ENCODE data around the gene PRDX1.
A peak's percentile ranks its signal among the peaks of the same experiment; 100 is the strongest.

Gene PRDX1

DNA sequence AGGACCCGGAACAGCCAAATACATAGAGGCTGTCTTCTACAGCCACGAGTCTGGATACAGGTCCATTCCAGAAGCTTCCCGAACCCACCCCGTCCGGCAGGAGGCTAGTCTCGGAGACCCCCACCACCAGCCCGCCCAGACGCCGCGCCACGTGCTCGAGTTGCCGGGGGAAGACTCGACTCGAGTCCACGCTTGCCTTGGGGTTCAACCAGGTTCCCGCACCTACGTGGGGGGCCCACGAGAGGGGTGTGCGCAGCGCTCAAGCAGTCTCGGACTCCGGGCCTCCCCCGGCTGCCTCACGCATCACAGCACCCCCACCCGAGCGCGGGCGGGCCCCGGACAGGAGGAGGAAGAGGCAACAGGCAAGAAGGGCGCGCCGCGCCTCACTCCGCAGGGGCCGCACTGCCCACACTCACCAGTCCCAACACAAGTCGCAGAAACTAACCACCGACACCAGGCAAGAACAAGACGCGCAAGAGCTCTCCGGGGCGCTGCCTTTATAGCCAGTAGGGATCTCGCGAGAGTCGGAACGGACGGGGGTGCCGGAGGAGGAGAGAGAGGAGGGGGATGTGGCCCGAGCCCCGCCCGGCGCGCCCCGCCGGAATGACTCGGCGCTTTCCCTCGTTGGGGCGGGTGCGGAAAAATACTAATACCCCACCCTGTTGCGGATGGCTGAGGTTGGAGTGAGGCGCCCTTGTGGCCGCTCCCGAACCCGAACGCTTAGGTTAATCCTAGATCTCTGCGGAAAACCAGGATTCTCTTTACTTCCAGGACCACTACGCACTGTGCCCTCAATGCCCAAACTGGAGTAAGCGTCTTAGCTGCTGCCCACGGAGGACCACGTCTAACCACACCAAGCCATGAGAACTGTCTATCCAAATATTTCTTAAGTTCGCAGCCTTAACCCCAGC lies at the start of gene PRDX1:
PRDX1 (minus strand) TSS at position 472 of the 911 bp plus-strand sequence. CDS start 2,841 bp downstream, outside the sequence.
- no peak for TF ChIP-seq BACH2 (CRISPR knock-in tag; IDR thresholded peaks at IDR 0.05; ENCODE audit: borderline replicate concordance)
- no peak for TF ChIP-seq RARB (CRISPR knock-in tag; IDR thresholded peaks at IDR 0.05)
- TF ChIP-seq ZNF565 (CRISPR knock-in tag; conservative IDR thresholded peaks at IDR 0.05; ENCODE audit: low read depth), result peak; percentile 80; the same call in 1 of the 2 replicates
- TF ChIP-seq ISL1 (CRISPR knock-in tag; IDR thresholded peaks at IDR 0.05), result no peak
- TF ChIP-seq, protein P1, sequence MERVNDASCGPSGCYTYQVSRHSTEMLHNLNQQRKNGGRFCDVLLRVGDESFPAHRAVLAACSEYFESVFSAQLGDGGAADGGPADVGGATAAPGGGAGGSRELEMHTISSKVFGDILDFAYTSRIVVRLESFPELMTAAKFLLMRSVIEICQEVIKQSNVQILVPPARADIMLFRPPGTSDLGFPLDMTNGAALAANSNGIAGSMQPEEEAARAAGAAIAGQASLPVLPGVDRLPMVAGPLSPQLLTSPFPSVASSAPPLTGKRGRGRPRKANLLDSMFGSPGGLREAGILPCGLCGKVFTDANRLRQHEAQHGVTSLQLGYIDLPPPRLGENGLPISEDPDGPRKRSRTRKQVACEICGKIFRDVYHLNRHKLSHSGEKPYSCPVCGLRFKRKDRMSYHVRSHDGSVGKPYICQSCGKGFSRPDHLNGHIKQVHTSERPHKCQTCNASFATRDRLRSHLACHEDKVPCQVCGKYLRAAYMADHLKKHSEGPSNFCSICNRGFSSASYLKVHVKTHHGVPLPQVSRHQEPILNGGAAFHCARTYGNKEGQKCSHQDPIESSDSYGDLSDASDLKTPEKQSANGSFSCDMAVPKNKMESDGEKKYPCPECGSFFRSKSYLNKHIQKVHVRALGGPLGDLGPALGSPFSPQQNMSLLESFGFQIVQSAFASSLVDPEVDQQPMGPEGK (CRISPR knock-in tag; IDR thresholded peaks at IDR 0.05; ENCODE audit: borderline replicate concordance), result peak; percentile 95; the same call in 1 of the 2 replicates
- no peak for TF ChIP-seq ZFP3 (CRISPR knock-in tag; IDR thresholded peaks at IDR 0.05)
- TF ChIP-seq SNAI2 (CRISPR knock-in tag; IDR thresholded peaks at IDR 0.05), result no peak
- TF ChIP-seq ESRRG (CRISPR knock-in tag; IDR thresholded peaks at IDR 0.05), result no peak
- no peak for TF ChIP-seq OSR1 (CRISPR knock-in tag; IDR thresholded peaks at IDR 0.05)
- no peak for TF ChIP-seq CSDC2 (CRISPR knock-in tag; IDR thresholded peaks at IDR 0.05)
- no peak for TF ChIP-seq TOX (CRISPR knock-in tag; IDR thresholded peaks at IDR 0.05; ENCODE audit: borderline replicate concordance)
- TF ChIP-seq, protein P2, sequence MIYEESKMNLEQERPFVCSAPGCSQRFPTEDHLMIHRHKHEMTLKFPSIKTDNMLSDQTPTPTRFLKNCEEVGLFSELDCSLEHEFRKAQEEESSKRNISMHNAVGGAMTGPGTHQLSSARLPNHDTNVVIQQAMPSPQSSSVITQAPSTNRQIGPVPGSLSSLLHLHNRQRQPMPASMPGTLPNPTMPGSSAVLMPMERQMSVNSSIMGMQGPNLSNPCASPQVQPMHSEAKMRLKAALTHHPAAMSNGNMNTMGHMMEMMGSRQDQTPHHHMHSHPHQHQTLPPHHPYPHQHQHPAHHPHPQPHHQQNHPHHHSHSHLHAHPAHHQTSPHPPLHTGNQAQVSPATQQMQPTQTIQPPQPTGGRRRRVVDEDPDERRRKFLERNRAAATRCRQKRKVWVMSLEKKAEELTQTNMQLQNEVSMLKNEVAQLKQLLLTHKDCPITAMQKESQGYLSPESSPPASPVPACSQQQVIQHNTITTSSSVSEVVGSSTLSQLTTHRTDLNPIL (CRISPR knock-in tag; IDR thresholded peaks at IDR 0.05; ENCODE audit: low read depth), result no peak
- TF ChIP-seq, protein P3, sequence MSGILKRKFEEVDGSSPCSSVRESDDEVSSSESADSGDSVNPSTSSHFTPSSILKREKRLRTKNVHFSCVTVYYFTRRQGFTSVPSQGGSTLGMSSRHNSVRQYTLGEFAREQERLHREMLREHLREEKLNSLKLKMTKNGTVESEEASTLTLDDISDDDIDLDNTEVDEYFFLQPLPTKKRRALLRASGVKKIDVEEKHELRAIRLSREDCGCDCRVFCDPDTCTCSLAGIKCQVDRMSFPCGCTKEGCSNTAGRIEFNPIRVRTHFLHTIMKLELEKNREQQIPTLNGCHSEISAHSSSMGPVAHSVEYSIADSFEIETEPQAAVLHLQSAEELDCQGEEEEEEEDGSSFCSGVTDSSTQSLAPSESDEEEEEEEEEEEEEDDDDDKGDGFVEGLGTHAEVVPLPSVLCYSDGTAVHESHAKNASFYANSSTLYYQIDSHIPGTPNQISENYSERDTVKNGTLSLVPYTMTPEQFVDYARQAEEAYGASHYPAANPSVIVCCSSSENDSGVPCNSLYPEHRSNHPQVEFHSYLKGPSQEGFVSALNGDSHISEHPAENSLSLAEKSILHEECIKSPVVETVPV (CRISPR knock-in tag; IDR thresholded peaks at IDR 0.05), result no peak
- peak; percentile 44; the same call in 1 of the 2 replicates for TF ChIP-seq ZFP30 (CRISPR knock-in tag; IDR thresholded peaks at IDR 0.05)
- TF ChIP-seq, protein P4, sequence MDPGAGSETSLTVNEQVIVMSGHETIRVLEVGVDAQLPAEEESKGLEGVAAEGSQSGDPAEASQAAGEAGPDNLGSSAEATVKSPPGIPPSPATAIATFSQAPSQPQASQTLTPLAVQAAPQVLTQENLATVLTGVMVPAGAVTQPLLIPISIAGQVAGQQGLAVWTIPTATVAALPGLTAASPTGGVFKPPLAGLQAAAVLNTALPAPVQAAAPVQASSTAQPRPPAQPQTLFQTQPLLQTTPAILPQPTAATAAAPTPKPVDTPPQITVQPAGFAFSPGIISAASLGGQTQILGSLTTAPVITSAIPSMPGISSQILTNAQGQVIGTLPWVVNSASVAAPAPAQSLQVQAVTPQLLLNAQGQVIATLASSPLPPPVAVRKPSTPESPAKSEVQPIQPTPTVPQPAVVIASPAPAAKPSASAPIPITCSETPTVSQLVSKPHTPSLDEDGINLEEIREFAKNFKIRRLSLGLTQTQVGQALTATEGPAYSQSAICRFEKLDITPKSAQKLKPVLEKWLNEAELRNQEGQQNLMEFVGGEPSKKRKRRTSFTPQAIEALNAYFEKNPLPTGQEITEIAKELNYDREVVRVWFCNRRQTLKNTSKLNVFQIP (CRISPR knock-in tag; IDR thresholded peaks at IDR 0.05; ENCODE audit: borderline replicate concordance, low read depth), result no peak
- no peak; the same call in 1 of the 2 replicates for TF ChIP-seq ZC3H10 (CRISPR knock-in tag; IDR thresholded peaks at IDR 0.05)
- TF ChIP-seq ZNF70 (CRISPR knock-in tag; IDR thresholded peaks at IDR 0.05), result no peak
- no peak for TF ChIP-seq GLIS3 (CRISPR knock-in tag; IDR thresholded peaks at IDR 0.05)
- TF ChIP-seq PPARA (CRISPR knock-in tag; IDR thresholded peaks at IDR 0.05; ENCODE audit: borderline replicate concordance), result no peak
- TF ChIP-seq ZNF8 (CRISPR knock-in tag; IDR thresholded peaks at IDR 0.05), result peak; percentile 13; the same call in 1 of the 2 replicates
- TF ChIP-seq, protein P5, sequence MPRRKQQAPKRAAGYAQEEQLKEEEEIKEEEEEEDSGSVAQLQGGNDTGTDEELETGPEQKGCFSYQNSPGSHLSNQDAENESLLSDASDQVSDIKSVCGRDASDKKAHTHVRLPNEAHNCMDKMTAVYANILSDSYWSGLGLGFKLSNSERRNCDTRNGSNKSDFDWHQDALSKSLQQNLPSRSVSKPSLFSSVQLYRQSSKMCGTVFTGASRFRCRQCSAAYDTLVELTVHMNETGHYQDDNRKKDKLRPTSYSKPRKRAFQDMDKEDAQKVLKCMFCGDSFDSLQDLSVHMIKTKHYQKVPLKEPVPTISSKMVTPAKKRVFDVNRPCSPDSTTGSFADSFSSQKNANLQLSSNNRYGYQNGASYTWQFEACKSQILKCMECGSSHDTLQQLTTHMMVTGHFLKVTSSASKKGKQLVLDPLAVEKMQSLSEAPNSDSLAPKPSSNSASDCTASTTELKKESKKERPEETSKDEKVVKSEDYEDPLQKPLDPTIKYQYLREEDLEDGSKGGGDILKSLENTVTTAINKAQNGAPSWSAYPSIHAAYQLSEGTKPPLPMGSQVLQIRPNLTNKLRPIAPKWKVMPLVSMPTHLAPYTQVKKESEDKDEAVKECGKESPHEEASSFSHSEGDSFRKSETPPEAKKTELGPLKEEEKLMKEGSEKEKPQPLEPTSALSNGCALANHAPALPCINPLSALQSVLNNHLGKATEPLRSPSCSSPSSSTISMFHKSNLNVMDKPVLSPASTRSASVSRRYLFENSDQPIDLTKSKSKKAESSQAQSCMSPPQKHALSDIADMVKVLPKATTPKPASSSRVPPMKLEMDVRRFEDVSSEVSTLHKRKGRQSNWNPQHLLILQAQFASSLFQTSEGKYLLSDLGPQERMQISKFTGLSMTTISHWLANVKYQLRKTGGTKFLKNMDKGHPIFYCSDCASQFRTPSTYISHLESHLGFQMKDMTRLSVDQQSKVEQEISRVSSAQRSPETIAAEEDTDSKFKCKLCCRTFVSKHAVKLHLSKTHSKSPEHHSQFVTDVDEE (CRISPR knock-in tag; IDR thresholded peaks at IDR 0.05), result peak; percentile 67; the same call in 1 of the 2 replicates
- ATAC-seq, result peak; percentile 93

DNA sequence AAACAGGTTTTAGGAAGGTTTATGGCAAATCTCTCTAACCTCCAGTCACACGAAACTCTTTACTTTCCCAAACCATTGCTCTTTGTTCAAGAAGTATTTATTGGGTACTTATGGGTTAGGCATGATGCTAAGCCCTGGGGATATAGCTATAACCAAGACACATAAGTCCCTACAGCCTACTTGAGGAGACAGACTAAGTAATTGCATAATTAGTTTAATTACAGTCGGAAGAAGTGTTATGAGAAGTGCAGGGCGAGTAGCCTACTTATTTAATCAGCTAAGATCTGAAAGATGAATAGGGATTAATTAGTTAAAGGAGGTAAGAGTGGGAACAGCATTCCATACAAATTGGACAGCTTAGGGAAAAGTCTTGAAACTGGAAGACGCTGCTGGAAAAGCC lies 48.9 kb upstream of the PRDX1 start:
- TF ChIP-seq ZNF70 (CRISPR knock-in tag; IDR thresholded peaks at IDR 0.05) (no peak), PPARA (CRISPR knock-in tag; IDR thresholded peaks at IDR 0.05; ENCODE audit: borderline replicate concordance) (no peak), ZNF565 (CRISPR knock-in tag; conservative IDR thresholded peaks at IDR 0.05; ENCODE audit: low read depth) (no peak), TCF4 (CRISPR knock-in tag; IDR thresholded peaks at IDR 0.05; ENCODE audit: borderline replicate concordance) (no peak), OSR1 (CRISPR knock-in tag; IDR thresholded peaks at IDR 0.05) (no peak), ZNF8 (CRISPR knock-in tag; IDR thresholded peaks at IDR 0.05) (no peak), RARB (CRISPR knock-in tag; IDR thresholded peaks at IDR 0.05) (no peak), BACH2 (CRISPR knock-in tag; IDR thresholded peaks at IDR 0.05; ENCODE audit: borderline replicate concordance) (no peak), SNAI2 (CRISPR knock-in tag; IDR thresholded peaks at IDR 0.05) (no peak), ZFP3 (CRISPR knock-in tag; IDR thresholded peaks at IDR 0.05) (no peak), GLIS3 (CRISPR knock-in tag; IDR thresholded peaks at IDR 0.05) (no peak), ZFP30 (CRISPR knock-in tag; IDR thresholded peaks at IDR 0.05) (no peak)
- TF ChIP-seq, protein P4 (CRISPR knock-in tag; IDR thresholded peaks at IDR 0.05; ENCODE audit: borderline replicate concordance, low read depth), result no peak
- TF ChIP-seq, protein P2 (CRISPR knock-in tag; IDR thresholded peaks at IDR 0.05; ENCODE audit: low read depth), result no peak

More for the DNA sequence above, 48.9 kb upstream of the PRDX1 start:
- ATAC-seq, result no peak
